Hepatocyte (in vitro differentiated cells): Measurements from ENCODE around the gene FEM1C. TPM values are rescaled to one million over a fixed set of nuclear protein-coding genes. Genes with fewer than 3 reads are reported as not detected.

ENCODE experiments used
- DNase-seq: peaks from one replicate; pipeline ENCODE4 v3.0.0-alpha.2; 2016; ENCODE audit warnings: low spot score
- H2AFZ ChIP-seq: fragments of 200-600 bp; sonication (generic); 2 replicates; pipeline ENCODE4 v1.6.0; 2016; ENCODE audit warnings: antibody characterized with exemption, mild to moderate bottlenecking
- H3K27ac ChIP-seq: fragments of 200-600 bp; sonication (generic); 2 replicates; pipeline ENCODE4 v1.5.1; 2016; ENCODE audit warnings: mild to moderate bottlenecking
- H3K27me3 ChIP-seq: fragments of 200-600 bp; sonication (generic); 2 replicates; pipeline ENCODE4 v1.6.1; 2016
- H3K36me3 ChIP-seq: fragments of 200-600 bp; sonication (generic); replicated peaks from 2 replicates; pipeline ENCODE4 v1.5.1; 2016; ENCODE audit warnings: low read depth; ENCODE audit not compliant: insufficient read depth
- H3K4me1 ChIP-seq: fragments of 200-600 bp; sonication (generic); 2 replicates; pipeline ENCODE4 v1.5.1; 2016; ENCODE audit warnings: mild to moderate bottlenecking, moderate library complexity; ENCODE audit not compliant: insufficient read depth
- H3K4me2 ChIP-seq: fragments of 200-600 bp; sonication (generic); 2 replicates; pipeline ENCODE4 v1.6.0; 2016
- H3K4me3 ChIP-seq: fragments of 200-600 bp; sonication (generic); 2 replicates; pipeline ENCODE4 v1.5.1; 2016; ENCODE audit warnings: mild to moderate bottlenecking
- H3K79me2 ChIP-seq: fragments of 200-600 bp; sonication (generic); 2 replicates; pipeline ENCODE4 v1.6.0; 2017; ENCODE audit warnings: mild to moderate bottlenecking
- H3K9me2 ChIP-seq: fragments of 200-600 bp; sonication (generic); replicated peaks from 2 replicates; pipeline ENCODE4 v1.6.0; 2017; ENCODE audit warnings: mild to moderate bottlenecking; ENCODE audit not compliant: insufficient read depth
- H3K9me3 ChIP-seq: fragments of 200-600 bp; sonication (generic); 2 replicates; pipeline ENCODE4 v1.5.1; 2016; ENCODE audit warnings: low read depth, mild to moderate bottlenecking
- H4K20me1 ChIP-seq: fragments of 200-600 bp; sonication (generic); 2 replicates; pipeline ENCODE4 v1.6.0; 2016; ENCODE audit warnings: mild to moderate bottlenecking; ENCODE audit not compliant: insufficient read depth, poor library complexity, severe bottlenecking
- CTCF ChIP-seq: fragments of 200-600 bp; sonication (generic); IDR thresholded peaks from 2 replicates; pipeline ENCODE4 v1.5.1; 2016; ENCODE audit warnings: antibody characterized with exemption, mild to moderate bottlenecking; ENCODE audit not compliant: poor library complexity
- EZH2 ChIP-seq: fragments of 200-600 bp; sonication (generic); IDR thresholded peaks from 2 replicates; pipeline ENCODE4 v1.6.1; 2016; ENCODE audit warnings: antibody characterized with exemption, mild to moderate bottlenecking, borderline replicate concordance
- EZH2phosphoT487 ChIP-seq: fragments of 200-600 bp; sonication (generic); IDR thresholded peaks from one replicate; pipeline ENCODE4 v1.6.1; 2018; ENCODE audit warnings: antibody characterized with exemption, mild to moderate bottlenecking, low read depth, moderate library complexity; ENCODE audit not compliant: unreplicated experiment, severe bottlenecking
- WGBS: methylation state at CpG from one replicate; pipeline ENCODE4 v1.1.6; 2016; ENCODE audit warnings: low lambda C conversion rate; ENCODE audit errors: missing lambda C conversion rate; 5-methylcytosine and 5-hydroxymethylcytosine counted together
- polyA plus RNA-seq: library from polyadenylated mRNA; unstranded; fragments of >200 nt; fragmentation: Nextera tagmentation; extraction: Ambion mirVana; gene quantifications from 2 replicates; pipeline ENCODE4 v1.2.1, GENCODE V29; 2016
- total RNA-seq: library from RNA; depleted of rRNA; stranded (reverse); fragments of >200 nt; gene quantifications from 2 replicates; pipeline ENCODE4 v1.2.3, GENCODE V29; 2014

Gene FEM1C
- total and polyA plus RNA-seq, 2 experiments from 2014 or later: 10.7 to 27.0 TPM

DNA sequence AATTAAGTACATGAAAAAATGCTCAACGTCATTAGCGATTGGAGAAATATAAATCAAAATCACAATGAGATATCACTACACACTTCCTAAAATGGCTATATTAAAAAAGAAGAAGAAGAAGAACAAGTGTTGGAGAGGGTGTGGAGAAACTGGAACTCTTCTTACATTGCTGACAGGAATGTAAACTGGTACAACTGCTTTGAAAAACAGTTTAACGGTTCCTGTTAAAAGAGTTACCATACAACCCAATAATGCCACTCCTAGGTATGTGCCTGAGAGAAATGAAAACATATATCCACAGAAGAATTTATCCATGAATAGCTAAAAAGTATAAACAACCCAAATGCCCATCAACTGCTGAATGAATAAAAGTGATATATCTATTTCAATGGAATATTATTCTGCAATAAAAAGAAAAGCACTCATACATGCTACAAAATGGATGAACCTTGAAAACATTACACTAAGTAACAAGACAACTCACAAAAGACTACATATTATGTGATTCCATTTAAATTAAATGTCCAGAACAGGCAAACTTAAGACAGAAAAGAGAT, 9.0 kb downstream of the FEM1C start:
- Histone ChIP-seq H3K4me2 (no peak overlapping the region), H3K27me3 (no peaks in the 10 kb centered on the region), H3K27ac (no peak overlapping the region), H3K9me3 (no peaks in the 10 kb centered on the region), H3K9me2 (no peaks in the 10 kb centered on the region), H2AFZ (no peak overlapping the region), H4K20me1 (peaks cover 81% of the 10 kb centered on the region), H3K4me1 (peaks cover 15% of the 10 kb centered on the region), H3K36me3 (no peaks in the 10 kb centered on the region), H3K4me3 (no peak overlapping the region), H3K79me2 (peaks cover 98% of the 10 kb centered on the region)
- WGBS: 95% methylated on average over 3 of the region's 3 CpGs
- no peak for DNase-seq
- TF ChIP-seq CTCF (no peak), EZH2phosphoT487 (no peak), EZH2 (no peak)

DNA sequence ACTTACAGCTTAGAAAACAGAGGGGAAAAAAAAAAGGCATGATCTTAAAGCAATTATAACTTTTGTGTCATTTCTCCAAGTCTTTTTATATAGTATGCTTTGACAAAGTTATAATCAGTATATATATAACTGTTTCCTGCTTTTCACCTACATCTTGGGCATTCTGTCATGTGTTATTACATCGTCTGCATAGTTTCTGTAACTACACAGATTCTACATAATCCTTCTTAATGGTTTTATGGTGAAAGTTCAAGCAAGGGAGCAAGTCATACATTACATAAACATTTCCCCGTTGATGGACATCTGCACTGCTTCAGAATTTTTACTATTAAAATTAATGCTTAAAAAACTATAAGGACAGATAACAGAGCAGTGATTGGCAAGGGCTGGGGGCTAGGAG, 12.1 kb downstream of the FEM1C start:
- no peak for DNase-seq
- H3K4me2 ChIP-seq: no peak overlapping the region
- H3K9me3 ChIP-seq: no peaks in the 10 kb centered on the region
- peaks cover 21% of the 10 kb centered on the region for H3K4me1 ChIP-seq
- 19% methylated on average over 2 of the region's 2 CpGs for WGBS
- H2AFZ ChIP-seq: no peak overlapping the region
- TF ChIP-seq EZH2: no peak
- TF ChIP-seq EZH2phosphoT487: no peak
- TF ChIP-seq CTCF: no peak
- no peaks in the 10 kb centered on the region for H3K27me3 ChIP-seq
- H3K9me2 ChIP-seq: no peaks in the 10 kb centered on the region
- no peak overlapping the region for H3K4me3 ChIP-seq
- no peaks in the 10 kb centered on the region for H3K36me3 ChIP-seq
- H3K27ac ChIP-seq: peak overlapping the region; percentile 29
- peaks cover 74% of the 10 kb centered on the region for H4K20me1 ChIP-seq
- peaks cover 98% of the 10 kb centered on the region for H3K79me2 ChIP-seq

DNA sequence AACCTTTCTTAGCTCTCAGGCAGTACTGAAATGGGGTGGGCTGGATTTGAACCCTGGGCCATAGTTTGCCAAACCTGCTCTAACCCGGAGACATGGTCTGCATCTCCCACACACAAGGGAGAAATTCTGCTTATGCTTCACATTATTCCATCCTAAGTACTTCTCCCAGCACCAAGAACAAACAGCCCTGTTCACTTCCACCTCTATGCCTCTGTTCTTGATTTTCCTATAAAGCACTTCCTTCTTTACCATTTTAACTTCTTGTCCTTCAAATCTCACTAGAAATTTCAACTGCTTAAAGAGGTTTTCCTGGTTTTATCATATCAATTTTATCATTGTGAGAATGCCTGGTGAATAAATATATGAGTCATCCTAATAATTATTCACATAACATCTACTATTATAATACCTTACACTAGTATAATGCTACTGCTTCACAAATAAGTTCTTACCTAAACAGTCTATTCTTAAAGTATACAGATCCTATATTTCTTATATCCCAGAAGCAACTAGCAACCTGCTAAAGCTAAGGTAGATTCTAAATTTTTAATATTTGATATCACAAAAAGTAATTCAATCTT, 12.7 kb downstream of the FEM1C start:
- Histone ChIP-seq H4K20me1 (peaks cover 71% of the 10 kb centered on the region), H3K9me3 (no peaks in the 10 kb centered on the region), H3K27me3 (no peaks in the 10 kb centered on the region), H3K4me1 (peaks cover 21% of the 10 kb centered on the region), H3K36me3 (no peaks in the 10 kb centered on the region), H2AFZ (no peak overlapping the region), H3K9me2 (no peaks in the 10 kb centered on the region), H3K79me2 (peaks cover 98% of the 10 kb centered on the region), H3K27ac (peak overlapping the region; percentile 29), H3K4me3 (no peak overlapping the region), H3K4me2 (peak overlapping the region; percentile 8)
- TF ChIP-seq EZH2phosphoT487: no peak
- TF ChIP-seq CTCF: no peak
- no peak for TF ChIP-seq EZH2
- 91% methylated on average over 1 of the region's 1 CpG for whole genome bisulfite sequencing
- no peak for DNase-seq

DNA sequence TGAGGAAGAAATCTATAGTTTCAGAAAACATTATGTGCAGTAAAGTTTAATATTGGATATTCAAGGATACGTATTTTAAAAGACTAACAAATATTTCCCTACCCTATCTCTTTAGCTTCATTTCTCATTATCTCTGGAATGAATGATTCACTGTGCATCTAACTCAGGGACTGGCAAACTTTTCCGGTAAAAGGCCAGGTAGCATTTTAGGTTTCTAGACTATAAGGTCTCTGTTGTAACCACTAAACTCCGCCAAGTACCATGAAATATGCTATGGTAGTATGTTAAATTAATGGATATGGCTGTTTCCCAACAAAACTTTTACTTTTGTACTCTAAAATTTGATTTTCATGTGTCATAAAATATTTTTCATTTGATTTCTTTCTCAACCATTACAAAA, 13.2 kb downstream of the FEM1C start:
- H3K4me2 ChIP-seq: peak overlapping the region; percentile 8
- DNase-seq: no peak
- H3K9me2 ChIP-seq: no peaks in the 10 kb centered on the region
- H2AFZ ChIP-seq: no peak overlapping the region
- peak overlapping the region; percentile 29 for H3K27ac ChIP-seq
- H3K9me3 ChIP-seq: no peaks in the 10 kb centered on the region
- no peak overlapping the region for H3K4me3 ChIP-seq
- no peak for TF ChIP-seq EZH2phosphoT487
- TF ChIP-seq EZH2: no peak
- no peak for TF ChIP-seq CTCF
- H3K27me3 ChIP-seq: no peaks in the 10 kb centered on the region
- peaks cover 98% of the 10 kb centered on the region for H3K79me2 ChIP-seq
- H3K36me3 ChIP-seq: no peaks in the 10 kb centered on the region
- peaks cover 69% of the 10 kb centered on the region for H4K20me1 ChIP-seq
- WGBS: 98% methylated on average over 3 of the region's 3 CpGs
- H3K4me1 ChIP-seq: peaks cover 21% of the 10 kb centered on the region
